SK-N-MC (cell line): ENCODE measurements around the gene CHRNA4.

Experiments
- EZH2 ChIP-seq: fragments of 200-600 bp; sonication (generic); IDR thresholded peaks from one replicate; pipeline ENCODE4 v1.6.1; 2017; ENCODE audit warnings: antibody characterized with exemption
- POLR2AphosphoS5 ChIP-seq: IDR thresholded peaks from 2 replicates; pipeline ENCODE4 v1.6.1; 2012; ENCODE audit warnings: mild to moderate bottlenecking, low read depth, low read length, borderline replicate concordance

- TF ChIP-seq EZH2 (no peak), POLR2AphosphoS5 (no peak)
Measured at GRCh38 chr20:63398744-63399514, 37.8 kb upstream of the CHRNA4 start.
